SK-N-SH treated with all-trans-retinoic acid at 6 μM for 48 hours (cell line): ENCODE results near the gene INAFM1.

Experiments used
- ATAC-seq: fragments of 200-7000 bp; cut with Tn5 transposase; 3 replicates; pipeline ENCODE4 v1.9.1; 2020; ENCODE audit warnings: mild to moderate bottlenecking, moderate library complexity
- ARNTL ChIP-seq: fragments of 450-650 bp; formaldehyde crosslinking; IDR thresholded peaks from 2 replicates; pipeline ENCODE4 v1.5.0; 2020; ENCODE audit warnings: low read depth, mild to moderate bottlenecking, moderate library complexity, borderline replicate concordance
- CSDC2 ChIP-seq: fragments of 250-450 bp; sonication (Bioruptor Pico); IDR thresholded peaks from 2 replicates; pipeline ENCODE4 v1.5.0; 2020; ENCODE audit warnings: mild to moderate bottlenecking, moderate library complexity
- GLIS3 ChIP-seq: fragments of 250-450 bp; sonication (Bioruptor Pico); IDR thresholded peaks from 2 replicates; pipeline ENCODE4 v1.5.0; 2020; ENCODE audit warnings: mild to moderate bottlenecking, moderate library complexity
- OSR1 ChIP-seq: fragments of 250-450 bp; sonication (Bioruptor Pico); IDR thresholded peaks from 2 replicates; pipeline ENCODE4 v1.8.0; 2022; ENCODE audit warnings: moderate library complexity, mild to moderate bottlenecking, inconsistent platforms
- PPARA ChIP-seq: fragments of 250-450 bp; sonication (Bioruptor Pico); IDR thresholded peaks from 2 replicates; pipeline ENCODE4 v1.5.0; 2020; ENCODE audit warnings: mild to moderate bottlenecking, borderline replicate concordance
- RARB ChIP-seq: fragments of 250-450 bp; sonication (Bioruptor Pico); IDR thresholded peaks from 2 replicates; pipeline ENCODE4 v1.8.0; 2021; ENCODE audit warnings: mild to moderate bottlenecking, moderate library complexity
- SNAI2 ChIP-seq: fragments of 250-450 bp; sonication (Bioruptor Pico); IDR thresholded peaks from 2 replicates; pipeline ENCODE4 v1.5.0; 2020; ENCODE audit warnings: mild to moderate bottlenecking, moderate library complexity
- TOX ChIP-seq: fragments of 250-450 bp; sonication (Bioruptor Pico); IDR thresholded peaks from 2 replicates; pipeline ENCODE4 v1.8.0; 2021; ENCODE audit warnings: mild to moderate bottlenecking, moderate library complexity, borderline replicate concordance
- ZC3H10 ChIP-seq: fragments of 250-450 bp; sonication (Bioruptor Pico); IDR thresholded peaks from 2 replicates; pipeline ENCODE4 v1.5.1; 2021; ENCODE audit warnings: mild to moderate bottlenecking, moderate library complexity
- ZFP3 ChIP-seq: fragments of 250-450 bp; sonication (Bioruptor Pico); IDR thresholded peaks from 2 replicates; pipeline ENCODE4 v1.5.0; 2020; ENCODE audit warnings: mild to moderate bottlenecking, moderate library complexity
- ZFP30 ChIP-seq: fragments of 450-650 bp; formaldehyde crosslinking; IDR thresholded peaks from 2 replicates; pipeline ENCODE4 v1.5.0; 2022; ENCODE audit warnings: mild to moderate bottlenecking, moderate library complexity
- ZNF8 ChIP-seq: fragments of 450-650 bp; formaldehyde crosslinking; IDR thresholded peaks from 2 replicates; pipeline ENCODE4 v1.5.0; 2020; ENCODE audit warnings: mild to moderate bottlenecking, moderate library complexity
- TF ChIP-seq, protein P1 (sequence below): fragments of 250-450 bp; sonication (Bioruptor Pico); IDR thresholded peaks from 2 replicates; pipeline ENCODE4 v1.5.1; 2021; ENCODE audit warnings: mild to moderate bottlenecking, moderate library complexity
- TF ChIP-seq, protein P2 (sequence below): fragments of 250-450 bp; sonication (Bioruptor Pico); IDR thresholded peaks from 2 replicates; pipeline ENCODE4 v1.8.0; 2021; ENCODE audit warnings: low read depth, mild to moderate bottlenecking, moderate library complexity, borderline replicate concordance
- TF ChIP-seq, protein P3 (sequence below): fragments of 250-450 bp; sonication (Bioruptor Pico); IDR thresholded peaks from 2 replicates; pipeline ENCODE4 v1.8.0; 2020; ENCODE audit warnings: mild to moderate bottlenecking, moderate library complexity, borderline replicate concordance
- TF ChIP-seq, protein P4 (sequence below): fragments of 250-450 bp; sonication (Bioruptor Pico); IDR thresholded peaks from 2 replicates; pipeline ENCODE4 v1.5.0; 2020; ENCODE audit warnings: mild to moderate bottlenecking, moderate library complexity
- TF ChIP-seq, protein P5 (sequence below): fragments of 250-450 bp; sonication (Bioruptor Pico); IDR thresholded peaks from 2 replicates; pipeline ENCODE4 v1.5.1; 2020; ENCODE audit warnings: low read depth, mild to moderate bottlenecking, moderate library complexity

INAFM1 gene

DNA sequence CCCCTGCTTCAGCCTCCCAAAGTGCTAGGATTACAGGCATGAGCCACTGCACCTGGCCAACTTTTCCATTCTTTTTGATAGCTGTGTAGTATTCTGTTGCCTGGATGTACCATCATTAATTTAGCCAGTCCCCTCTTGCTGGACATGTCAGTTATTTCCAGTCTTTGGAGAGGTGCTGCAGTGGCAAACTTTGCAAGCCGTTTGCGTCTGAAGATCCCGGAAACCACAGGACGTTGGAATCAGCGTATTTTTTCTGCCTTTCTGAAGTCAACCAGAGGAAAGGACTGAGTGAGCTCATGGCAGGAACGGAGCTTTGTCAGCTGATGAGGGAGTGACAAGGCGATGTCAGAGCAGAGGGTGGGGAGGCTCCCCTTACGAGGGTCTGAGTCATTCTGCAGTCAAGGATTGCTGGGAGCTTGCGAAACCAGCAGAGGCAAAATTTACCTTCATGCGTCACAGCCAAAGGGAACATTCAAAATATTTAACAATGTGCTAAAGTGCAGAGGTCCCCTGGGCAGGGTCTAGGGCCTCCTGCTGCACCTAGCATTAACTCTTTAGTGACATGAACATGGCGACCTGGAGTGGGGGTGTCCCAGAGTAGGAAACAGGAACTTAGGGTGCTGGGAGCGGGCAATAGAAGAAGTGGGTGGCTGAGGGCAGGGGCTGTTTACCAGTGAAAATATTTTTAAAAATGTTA lies 40.6 kb downstream of the INAFM1 start:
- peak; percentile 78 for ATAC-seq
- peak; percentile 98 for TF ChIP-seq ZNF8 (CRISPR knock-in tag)
- no peak for TF ChIP-seq GLIS3 (CRISPR knock-in tag)

DNA sequence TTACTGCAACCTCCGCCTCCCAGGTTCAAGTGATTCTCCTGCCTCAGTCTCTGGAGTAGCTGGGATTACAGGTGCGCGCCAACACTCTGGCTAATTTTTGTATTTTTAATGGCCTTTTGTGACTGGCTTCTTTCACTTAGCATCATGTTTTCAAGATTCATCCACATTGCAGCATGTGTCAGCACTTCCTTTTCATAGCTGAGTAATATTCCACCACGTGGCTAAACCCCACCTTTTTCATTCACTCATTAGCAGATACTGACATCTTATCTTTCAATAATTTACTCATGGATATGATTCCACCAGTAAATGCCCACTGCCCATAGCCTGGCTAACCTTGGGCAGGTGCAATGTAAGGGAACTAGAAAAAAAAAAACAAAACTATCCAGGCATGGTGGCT lies 41.8 kb downstream of the INAFM1 start:
- ATAC-seq = no peak
- TF ChIP-seq, protein P1, sequence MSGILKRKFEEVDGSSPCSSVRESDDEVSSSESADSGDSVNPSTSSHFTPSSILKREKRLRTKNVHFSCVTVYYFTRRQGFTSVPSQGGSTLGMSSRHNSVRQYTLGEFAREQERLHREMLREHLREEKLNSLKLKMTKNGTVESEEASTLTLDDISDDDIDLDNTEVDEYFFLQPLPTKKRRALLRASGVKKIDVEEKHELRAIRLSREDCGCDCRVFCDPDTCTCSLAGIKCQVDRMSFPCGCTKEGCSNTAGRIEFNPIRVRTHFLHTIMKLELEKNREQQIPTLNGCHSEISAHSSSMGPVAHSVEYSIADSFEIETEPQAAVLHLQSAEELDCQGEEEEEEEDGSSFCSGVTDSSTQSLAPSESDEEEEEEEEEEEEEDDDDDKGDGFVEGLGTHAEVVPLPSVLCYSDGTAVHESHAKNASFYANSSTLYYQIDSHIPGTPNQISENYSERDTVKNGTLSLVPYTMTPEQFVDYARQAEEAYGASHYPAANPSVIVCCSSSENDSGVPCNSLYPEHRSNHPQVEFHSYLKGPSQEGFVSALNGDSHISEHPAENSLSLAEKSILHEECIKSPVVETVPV = no peak
- TF ChIP-seq, protein P2, sequence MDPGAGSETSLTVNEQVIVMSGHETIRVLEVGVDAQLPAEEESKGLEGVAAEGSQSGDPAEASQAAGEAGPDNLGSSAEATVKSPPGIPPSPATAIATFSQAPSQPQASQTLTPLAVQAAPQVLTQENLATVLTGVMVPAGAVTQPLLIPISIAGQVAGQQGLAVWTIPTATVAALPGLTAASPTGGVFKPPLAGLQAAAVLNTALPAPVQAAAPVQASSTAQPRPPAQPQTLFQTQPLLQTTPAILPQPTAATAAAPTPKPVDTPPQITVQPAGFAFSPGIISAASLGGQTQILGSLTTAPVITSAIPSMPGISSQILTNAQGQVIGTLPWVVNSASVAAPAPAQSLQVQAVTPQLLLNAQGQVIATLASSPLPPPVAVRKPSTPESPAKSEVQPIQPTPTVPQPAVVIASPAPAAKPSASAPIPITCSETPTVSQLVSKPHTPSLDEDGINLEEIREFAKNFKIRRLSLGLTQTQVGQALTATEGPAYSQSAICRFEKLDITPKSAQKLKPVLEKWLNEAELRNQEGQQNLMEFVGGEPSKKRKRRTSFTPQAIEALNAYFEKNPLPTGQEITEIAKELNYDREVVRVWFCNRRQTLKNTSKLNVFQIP = no peak
- TF ChIP-seq ZFP3 = no peak
- TF ChIP-seq OSR1 (CRISPR knock-in tag) = no peak
- TF ChIP-seq, protein P3, sequence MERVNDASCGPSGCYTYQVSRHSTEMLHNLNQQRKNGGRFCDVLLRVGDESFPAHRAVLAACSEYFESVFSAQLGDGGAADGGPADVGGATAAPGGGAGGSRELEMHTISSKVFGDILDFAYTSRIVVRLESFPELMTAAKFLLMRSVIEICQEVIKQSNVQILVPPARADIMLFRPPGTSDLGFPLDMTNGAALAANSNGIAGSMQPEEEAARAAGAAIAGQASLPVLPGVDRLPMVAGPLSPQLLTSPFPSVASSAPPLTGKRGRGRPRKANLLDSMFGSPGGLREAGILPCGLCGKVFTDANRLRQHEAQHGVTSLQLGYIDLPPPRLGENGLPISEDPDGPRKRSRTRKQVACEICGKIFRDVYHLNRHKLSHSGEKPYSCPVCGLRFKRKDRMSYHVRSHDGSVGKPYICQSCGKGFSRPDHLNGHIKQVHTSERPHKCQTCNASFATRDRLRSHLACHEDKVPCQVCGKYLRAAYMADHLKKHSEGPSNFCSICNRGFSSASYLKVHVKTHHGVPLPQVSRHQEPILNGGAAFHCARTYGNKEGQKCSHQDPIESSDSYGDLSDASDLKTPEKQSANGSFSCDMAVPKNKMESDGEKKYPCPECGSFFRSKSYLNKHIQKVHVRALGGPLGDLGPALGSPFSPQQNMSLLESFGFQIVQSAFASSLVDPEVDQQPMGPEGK (CRISPR knock-in tag) = no peak
- no peak for TF ChIP-seq RARB (CRISPR knock-in tag)
- no peak for TF ChIP-seq TOX
- no peak for TF ChIP-seq ZC3H10 (CRISPR knock-in tag)
- TF ChIP-seq, protein P4, sequence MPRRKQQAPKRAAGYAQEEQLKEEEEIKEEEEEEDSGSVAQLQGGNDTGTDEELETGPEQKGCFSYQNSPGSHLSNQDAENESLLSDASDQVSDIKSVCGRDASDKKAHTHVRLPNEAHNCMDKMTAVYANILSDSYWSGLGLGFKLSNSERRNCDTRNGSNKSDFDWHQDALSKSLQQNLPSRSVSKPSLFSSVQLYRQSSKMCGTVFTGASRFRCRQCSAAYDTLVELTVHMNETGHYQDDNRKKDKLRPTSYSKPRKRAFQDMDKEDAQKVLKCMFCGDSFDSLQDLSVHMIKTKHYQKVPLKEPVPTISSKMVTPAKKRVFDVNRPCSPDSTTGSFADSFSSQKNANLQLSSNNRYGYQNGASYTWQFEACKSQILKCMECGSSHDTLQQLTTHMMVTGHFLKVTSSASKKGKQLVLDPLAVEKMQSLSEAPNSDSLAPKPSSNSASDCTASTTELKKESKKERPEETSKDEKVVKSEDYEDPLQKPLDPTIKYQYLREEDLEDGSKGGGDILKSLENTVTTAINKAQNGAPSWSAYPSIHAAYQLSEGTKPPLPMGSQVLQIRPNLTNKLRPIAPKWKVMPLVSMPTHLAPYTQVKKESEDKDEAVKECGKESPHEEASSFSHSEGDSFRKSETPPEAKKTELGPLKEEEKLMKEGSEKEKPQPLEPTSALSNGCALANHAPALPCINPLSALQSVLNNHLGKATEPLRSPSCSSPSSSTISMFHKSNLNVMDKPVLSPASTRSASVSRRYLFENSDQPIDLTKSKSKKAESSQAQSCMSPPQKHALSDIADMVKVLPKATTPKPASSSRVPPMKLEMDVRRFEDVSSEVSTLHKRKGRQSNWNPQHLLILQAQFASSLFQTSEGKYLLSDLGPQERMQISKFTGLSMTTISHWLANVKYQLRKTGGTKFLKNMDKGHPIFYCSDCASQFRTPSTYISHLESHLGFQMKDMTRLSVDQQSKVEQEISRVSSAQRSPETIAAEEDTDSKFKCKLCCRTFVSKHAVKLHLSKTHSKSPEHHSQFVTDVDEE (CRISPR knock-in tag) = no peak
- TF ChIP-seq CSDC2 (CRISPR knock-in tag) = no peak

DNA sequence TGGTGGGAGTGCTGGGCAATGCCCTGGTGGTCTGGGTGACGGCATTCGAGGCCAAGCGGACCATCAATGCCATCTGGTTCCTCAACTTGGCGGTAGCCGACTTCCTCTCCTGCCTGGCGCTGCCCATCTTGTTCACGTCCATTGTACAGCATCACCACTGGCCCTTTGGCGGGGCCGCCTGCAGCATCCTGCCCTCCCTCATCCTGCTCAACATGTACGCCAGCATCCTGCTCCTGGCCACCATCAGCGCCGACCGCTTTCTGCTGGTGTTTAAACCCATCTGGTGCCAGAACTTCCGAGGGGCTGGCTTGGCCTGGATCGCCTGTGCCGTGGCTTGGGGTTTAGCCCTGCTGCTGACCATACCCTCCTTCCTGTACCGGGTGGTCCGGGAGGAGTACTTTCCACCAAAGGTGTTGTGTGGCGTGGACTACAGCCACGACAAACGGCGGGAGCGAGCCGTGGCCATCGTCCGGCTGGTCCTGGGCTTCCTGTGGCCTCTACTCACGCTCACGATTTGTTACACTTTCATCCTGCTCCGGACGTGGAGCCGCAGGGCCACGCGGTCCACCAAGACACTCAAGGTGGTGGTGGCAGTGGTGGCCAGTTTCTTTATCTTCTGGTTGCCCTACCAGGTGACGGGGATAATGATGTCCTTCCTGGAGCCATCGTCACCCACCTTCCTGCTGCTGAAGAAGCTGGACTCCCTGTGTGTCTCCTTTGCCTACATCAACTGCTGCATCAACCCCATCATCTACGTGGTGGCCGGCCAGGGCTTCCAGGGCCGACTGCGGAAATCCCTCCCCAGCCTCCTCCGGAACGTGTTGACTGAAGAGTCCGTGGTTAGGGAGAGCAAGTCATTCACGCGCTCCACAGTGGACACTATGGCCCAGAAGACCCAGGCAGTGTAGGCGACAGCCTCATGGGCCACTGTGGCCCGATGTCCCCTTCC lies 45.5 kb downstream of the INAFM1 start:
- ATAC-seq = no peak
- TF ChIP-seq, protein P5, sequence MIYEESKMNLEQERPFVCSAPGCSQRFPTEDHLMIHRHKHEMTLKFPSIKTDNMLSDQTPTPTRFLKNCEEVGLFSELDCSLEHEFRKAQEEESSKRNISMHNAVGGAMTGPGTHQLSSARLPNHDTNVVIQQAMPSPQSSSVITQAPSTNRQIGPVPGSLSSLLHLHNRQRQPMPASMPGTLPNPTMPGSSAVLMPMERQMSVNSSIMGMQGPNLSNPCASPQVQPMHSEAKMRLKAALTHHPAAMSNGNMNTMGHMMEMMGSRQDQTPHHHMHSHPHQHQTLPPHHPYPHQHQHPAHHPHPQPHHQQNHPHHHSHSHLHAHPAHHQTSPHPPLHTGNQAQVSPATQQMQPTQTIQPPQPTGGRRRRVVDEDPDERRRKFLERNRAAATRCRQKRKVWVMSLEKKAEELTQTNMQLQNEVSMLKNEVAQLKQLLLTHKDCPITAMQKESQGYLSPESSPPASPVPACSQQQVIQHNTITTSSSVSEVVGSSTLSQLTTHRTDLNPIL (CRISPR knock-in tag) = no peak

DNA sequence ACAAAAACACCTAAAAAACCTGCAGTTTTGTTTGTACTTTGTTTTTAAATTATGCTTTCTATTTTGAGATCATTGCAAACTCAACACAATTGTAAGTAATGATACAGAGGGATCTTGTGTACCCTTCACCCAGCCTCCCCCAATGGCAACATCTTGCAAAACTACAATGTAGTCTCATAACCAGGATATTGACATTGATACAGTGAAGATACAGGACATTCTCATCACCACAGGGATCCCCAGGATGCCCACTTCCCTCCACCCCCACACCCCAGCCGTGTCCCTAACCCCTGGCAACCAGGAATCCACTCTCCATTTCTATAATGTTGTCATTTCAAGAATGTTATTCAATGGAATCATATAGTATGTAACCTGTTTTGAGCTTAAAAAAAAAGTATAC lies 46.9 kb downstream of the INAFM1 start:
- ATAC-seq = no peak
- TF ChIP-seq TOX (no peak), OSR1 (CRISPR knock-in tag) (no peak), ZFP3 (no peak), ZC3H10 (CRISPR knock-in tag) (no peak), ZFP30 (CRISPR knock-in tag) (no peak), SNAI2 (CRISPR knock-in tag) (no peak), PPARA (no peak), ARNTL (no peak)
- TF ChIP-seq, protein P3 (CRISPR knock-in tag) = no peak
- TF ChIP-seq, protein P4 (CRISPR knock-in tag) = no peak
- TF ChIP-seq, protein P1 = no peak
